DMS79 treated with DMSO at 0.1 percent for 48 hours (cell line): ENCODE results near the gene CERS6.

Experiments used
- DNase-seq: peaks from one replicate; lab custom pipeline; 2025; lab: John Stamatoyannopoulos, UW

Gene CERS6

DNA sequence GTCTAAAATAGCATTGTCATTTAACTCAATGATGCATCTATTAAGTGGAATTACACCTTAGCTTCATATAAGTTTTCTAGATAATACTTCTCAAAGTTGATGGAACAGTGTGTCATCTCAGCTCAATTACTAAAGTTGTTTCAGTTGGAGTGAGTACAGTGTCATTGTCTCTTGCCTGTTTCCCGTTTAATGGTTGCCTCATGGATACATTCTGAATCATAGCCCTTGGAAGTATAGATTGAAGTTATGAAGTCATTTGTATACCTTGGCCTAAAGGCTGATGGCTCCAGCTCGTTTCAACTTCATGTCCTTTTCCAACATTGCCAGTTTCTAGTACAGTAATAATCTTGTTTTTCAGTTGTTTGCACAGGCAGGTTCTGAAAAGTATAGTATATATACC is 215.9 kb downstream of the CERS6 start:
- no peak for DNase-seq

GRCh38 chr2:168673265-168674189 is 217.5 kb downstream of the CERS6 start:
- DNase-seq, result no peak

GRCh38 chr2:168678153-168678853 is 222.2 kb downstream of the CERS6 start:
- no peak for DNase-seq

DNA sequence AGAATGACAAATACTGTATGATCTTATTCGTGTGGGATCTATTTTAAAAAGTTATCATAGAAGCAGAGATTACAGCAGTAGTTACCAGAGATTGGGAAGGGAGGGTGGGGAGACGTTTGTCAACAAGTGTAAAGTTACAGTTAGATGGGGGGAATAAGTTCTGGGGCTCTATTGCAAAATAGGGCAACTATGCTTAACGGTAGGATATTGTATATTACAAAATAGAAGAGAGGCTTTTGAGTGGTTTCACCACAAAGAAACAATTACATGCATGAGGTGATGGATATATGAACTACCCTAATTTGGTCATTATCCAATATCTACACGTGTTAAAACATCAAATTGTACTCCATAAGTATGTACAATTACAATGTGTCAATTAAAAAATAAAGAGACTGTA is 223.0 kb downstream of the CERS6 start:
- peak; percentile 69 for DNase-seq

DNA sequence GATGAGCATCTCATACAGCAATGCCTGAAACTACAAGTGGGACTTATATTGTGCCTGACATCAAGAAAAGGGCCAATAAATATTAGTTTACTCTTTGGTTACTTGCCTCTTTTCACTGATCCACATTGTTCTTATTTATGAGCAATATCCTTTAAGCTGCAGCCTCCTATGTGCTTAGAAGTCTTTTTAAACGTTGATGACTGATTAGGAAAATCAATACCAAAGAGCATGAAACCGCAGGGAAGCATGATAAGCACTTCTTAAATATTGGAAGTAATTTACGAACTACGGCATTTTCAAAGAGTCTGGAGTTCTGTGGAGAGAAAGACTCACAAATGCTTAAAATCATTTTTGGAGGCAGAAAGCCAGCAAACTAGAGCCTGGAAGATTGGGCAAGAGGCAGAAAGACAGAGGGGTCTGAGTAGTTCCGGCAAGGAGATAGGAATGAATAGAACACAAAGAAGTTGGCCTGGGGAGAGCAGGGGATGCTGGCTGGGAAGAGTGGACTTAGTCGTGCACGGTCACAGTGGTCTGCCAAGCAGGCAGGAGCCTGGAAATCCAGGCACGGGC is 223.8 kb downstream of the CERS6 start:
- DNase-seq, result peak; percentile 88

DNA sequence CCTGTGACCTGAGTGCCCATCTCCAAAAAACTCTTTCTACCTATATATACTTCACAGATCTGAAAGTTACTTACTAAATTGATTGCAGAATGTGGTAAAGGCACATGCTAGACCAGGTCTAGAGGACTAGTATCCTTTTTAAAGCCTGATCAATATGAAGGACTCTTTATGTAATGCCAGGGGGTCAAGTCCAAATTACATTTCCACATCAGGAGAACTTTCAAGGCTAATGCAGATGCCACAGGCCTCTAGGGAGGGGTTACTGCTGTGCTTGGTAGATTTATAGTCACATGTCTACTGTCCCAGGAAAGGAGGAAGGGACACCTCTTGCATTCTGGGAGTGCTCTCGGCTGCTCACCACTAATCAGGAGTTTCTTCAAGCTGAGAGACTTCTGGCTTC is 227.9 kb downstream of the CERS6 start:
- no peak for DNase-seq

GRCh38 chr2:168684921-168685599 is 229.0 kb downstream of the CERS6 start:
- no peak for DNase-seq

GRCh38 chr2:168685600-168686451 is 229.8 kb downstream of the CERS6 start:
- no peak for DNase-seq

- DNase-seq, result no peak
Observed at GRCh38 chr2:168686452-168687191, 230.6 kb downstream of the CERS6 start.

- no peak for DNase-seq
Observed at GRCh38 chr2:168687314-168687713, 231.2 kb downstream of the CERS6 start.

DNA sequence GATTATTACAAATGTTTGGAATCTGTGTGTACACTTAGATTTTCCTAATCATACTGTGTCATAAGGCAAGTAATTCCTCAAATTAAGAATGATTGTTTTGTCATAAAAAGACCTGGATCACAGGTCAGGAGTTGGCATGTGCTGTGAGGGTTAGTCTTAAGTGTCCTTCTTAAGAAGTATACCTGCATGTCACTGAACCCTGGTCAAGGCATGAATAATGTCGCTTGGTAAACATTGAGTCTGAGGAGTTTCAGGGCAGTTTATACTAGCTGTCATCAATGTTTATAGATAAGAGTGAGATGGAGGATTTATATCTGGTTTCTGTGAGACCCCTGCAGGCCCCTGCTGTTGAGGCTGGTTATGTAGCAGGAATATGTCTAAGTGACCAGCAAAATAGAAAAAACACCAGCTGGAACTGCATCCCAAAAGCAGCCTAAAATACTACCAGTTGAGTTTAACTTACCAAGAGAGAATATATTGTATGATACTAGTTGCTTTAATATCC is 234.4 kb downstream of the CERS6 start:
- DNase-seq, result no peak

- DNase-seq, result no peak
Observed at GRCh38 chr2:168691221-168691620, 235.1 kb downstream of the CERS6 start.

- no peak for DNase-seq
Observed at GRCh38 chr2:168692132-168692744, 236.2 kb downstream of the CERS6 start.

DNA sequence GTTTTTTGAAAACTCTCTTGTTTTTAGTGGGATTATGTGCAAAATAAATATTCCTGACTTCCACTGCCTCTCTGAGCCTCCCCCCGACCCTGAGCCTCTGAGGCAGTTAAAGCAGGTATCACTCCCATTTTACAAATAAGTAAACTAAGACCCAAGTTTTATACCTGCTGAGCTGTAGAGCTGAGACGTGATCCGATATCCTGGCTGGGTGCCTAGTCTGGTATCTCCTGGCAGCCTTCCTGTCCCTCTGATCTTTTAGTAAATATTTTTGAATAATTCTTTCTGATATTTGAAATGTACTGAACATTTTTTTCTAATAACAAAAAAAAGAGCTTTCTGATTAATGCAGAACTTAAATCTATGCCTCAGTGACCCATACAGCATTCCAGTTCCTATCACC is 238.1 kb downstream of the CERS6 start:
- peak; percentile 34 for DNase-seq

DNA sequence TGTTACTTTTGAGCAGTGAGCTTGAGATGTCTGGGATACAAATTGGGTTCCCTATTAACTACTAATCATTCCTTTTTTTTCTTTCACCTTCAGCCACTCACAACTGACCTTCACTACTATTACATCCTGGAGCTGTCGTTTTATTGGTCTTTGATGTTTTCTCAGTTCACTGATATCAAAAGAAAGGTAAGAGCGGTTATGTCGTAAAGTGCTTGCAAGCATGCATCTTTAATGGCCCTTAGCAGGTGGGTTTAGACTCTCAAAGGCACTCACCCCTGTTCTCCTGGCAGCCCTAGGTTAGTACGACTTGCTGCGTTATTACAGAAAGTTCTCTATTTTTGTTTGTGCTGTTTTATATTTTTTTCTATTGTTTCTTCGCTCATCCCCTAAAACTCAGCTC is 238.8 kb downstream of the CERS6 start:
- peak; percentile 99 for DNase-seq

DNA sequence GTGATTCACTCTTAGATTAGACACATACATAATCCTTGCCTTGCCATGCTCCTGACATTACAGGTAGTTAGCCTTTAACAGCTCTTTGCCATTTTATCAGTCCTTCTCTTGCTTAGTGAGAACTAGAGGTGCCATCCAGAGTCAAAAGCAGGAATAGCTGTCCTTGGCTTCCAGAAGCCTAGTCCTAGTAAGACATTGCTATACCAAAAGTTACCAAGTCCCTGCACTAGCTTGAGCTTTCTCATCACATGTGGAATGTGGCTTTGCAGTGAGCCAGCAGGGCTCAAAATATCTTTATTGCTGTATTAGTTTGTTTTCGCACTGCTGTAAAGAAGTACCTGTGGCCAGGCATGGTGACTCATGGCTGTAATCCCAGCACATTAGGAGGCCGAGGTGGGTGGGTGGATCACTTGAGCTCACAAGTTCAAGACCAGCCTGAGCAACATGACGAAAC is 241.6 kb downstream of the CERS6 start:
- DNase-seq, result no peak

GRCh38 chr2:168698969-168699368 is 242.9 kb downstream of the CERS6 start:
- DNase-seq, result no peak

GRCh38 chr2:168699844-168700417 is 243.9 kb downstream of the CERS6 start:
- peak; percentile 13 for DNase-seq

GRCh38 chr2:168700615-168701245 is 244.7 kb downstream of the CERS6 start:
- no peak for DNase-seq
